HepG2 (cell line): ENCODE results near the gene RIPK1. TPM values are rescaled to one million over a fixed set of nuclear protein-coding genes. Genes with fewer than 3 reads are reported as not detected.

Experiments
- GPN1 ChIP-seq: sonication (generic); formaldehyde crosslinking; IDR thresholded peaks from 2 replicates; pipeline ENCODE4 v1.5.1; 2020; ENCODE audit warnings: missing genetic modification reagents, borderline replicate concordance
- STAG1 ChIP-seq: sonication (generic); formaldehyde crosslinking; IDR thresholded peaks from 2 replicates; pipeline ENCODE4 v1.4.0; 2020; ENCODE audit warnings: missing genetic modification reagents
- TP53 ChIP-seq: sonication (generic); formaldehyde crosslinking; conservative IDR thresholded peaks from 2 replicates; pipeline ENCODE4 v1.4.0; 2020; ENCODE audit warnings: missing genetic modification reagents
- ZNF234 ChIP-seq: sonication (generic); formaldehyde crosslinking; conservative IDR thresholded peaks from 2 replicates; pipeline ENCODE4 v1.5.1; 2020; ENCODE audit warnings: mild to moderate bottlenecking, missing genetic modification reagents
- ZNF75D ChIP-seq: sonication (generic); formaldehyde crosslinking; IDR thresholded peaks from 2 replicates; pipeline ENCODE4 v1.8.1; 2023; ENCODE audit warnings: missing genetic modification reagents, mild to moderate bottlenecking, borderline replicate concordance
- ZNF850 ChIP-seq: sonication (generic); formaldehyde crosslinking; conservative IDR thresholded peaks from 2 replicates; pipeline ENCODE4 v1.9.0; 2021; ENCODE audit warnings: mild to moderate bottlenecking, missing genetic modification reagents
- polyA plus RNA-seq, 8 experiments: library from polyadenylated mRNA; depleted of rRNA in 3 of 8; stranded (reverse) in 7 of 8; unstranded in 1 of 8; fragments of >200 nt; fragmentation: Illumina TruSeq in 4 of 8; extraction: Trizol in 4 of 8; gene quantifications; 2 replicates each; pipeline versions ENCODE4 v1.2.1 to v1.2.3, GENCODE V29; 2011 to 2016; ENCODE audit warnings: low read depth in 4 of 8, missing spikeins in 1 of 8, mixed read lengths in 1 of 8; ENCODE audit not compliant: insufficient read depth in 1 of 8
- total RNA-seq, 5 experiments: library from RNA; depleted of rRNA; stranded (reverse); fragments of >200 nt; fragmentation: Illumina TruSeq; extraction: Trizol; gene quantifications; 2 replicates each; pipeline ENCODE4 v1.2.3, GENCODE V29; 2016; ENCODE audit warnings: low read depth in 1 of 5
- TF ChIP-seq, protein P1 (sequence below): sonication (generic); formaldehyde crosslinking; IDR thresholded peaks from 2 replicates; pipeline ENCODE4 v1.5.0; 2020; ENCODE audit warnings: mild to moderate bottlenecking, missing genetic modification reagents
- TF ChIP-seq, protein P2 (sequence below): sonication (generic); formaldehyde crosslinking; IDR thresholded peaks from 2 replicates; pipeline ENCODE4 v1.4.0; 2020; ENCODE audit warnings: missing genetic modification reagents
- TF ChIP-seq, protein P3 (sequence below): sonication (generic); formaldehyde crosslinking; IDR thresholded peaks from 2 replicates; pipeline ENCODE4 v1.4.0; 2020; ENCODE audit warnings: missing genetic modification reagents, borderline replicate concordance
- TF ChIP-seq, protein P4 (sequence below): sonication (generic); formaldehyde crosslinking; IDR thresholded peaks from 2 replicates; pipeline ENCODE4 v1.4.0; 2020; ENCODE audit warnings: missing genetic modification reagents; ENCODE audit errors: not compliant biosample characterization
- TF ChIP-seq, protein P5 (sequence below): sonication (generic); formaldehyde crosslinking; conservative IDR thresholded peaks from 2 replicates; pipeline ENCODE4 v1.4.0; 2020; ENCODE audit warnings: missing genetic modification reagents

Gene RIPK1
- total and polyA plus RNA-seq, 2 of the 13 experiments (the other 11 are each of a cell fraction or from before 2014, with no cell fraction given) = 9.0 to 10.3 TPM

DNA sequence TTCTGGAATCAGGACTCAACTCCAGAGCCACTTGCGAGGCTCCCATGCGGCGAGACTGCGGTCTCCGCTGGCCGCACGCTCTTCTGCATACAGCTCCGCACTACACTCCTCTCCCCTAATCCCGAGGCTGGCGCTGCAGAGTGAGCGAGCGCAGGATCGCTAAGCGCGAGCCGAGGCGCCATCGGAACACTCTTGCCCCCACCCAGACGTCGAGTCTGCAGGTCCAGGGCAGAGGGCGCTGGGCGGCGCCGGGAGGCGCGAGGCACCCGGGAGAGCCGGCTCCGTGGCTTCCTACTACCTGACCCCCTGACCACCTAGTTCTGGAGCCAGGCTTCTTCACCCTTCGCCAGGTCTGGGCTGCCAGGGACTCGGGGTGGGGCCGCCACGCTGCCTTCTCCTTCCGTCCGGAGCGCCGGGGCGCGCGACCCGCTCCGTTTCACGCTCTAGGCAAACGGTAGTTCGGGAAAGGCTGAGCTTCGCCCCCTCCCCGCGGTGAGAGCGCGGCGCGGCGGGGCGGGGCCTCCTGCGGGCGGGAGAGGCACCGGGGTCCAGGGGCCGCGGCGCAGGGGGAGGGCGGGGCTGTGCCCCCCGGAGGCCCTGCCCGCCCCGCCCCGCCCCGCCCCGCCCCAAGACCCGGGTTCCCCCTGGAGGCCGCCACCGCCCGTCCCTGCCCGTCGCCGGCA lies 94.4 kb downstream of the RIPK1 start (continued):
- no peak for TF ChIP-seq STAG1 (CRISPR knock-in tag)
- TF ChIP-seq GPN1 (CRISPR knock-in tag) = no peak
- TF ChIP-seq TP53 (CRISPR knock-in tag) = no peak
- TF ChIP-seq, protein P1, sequence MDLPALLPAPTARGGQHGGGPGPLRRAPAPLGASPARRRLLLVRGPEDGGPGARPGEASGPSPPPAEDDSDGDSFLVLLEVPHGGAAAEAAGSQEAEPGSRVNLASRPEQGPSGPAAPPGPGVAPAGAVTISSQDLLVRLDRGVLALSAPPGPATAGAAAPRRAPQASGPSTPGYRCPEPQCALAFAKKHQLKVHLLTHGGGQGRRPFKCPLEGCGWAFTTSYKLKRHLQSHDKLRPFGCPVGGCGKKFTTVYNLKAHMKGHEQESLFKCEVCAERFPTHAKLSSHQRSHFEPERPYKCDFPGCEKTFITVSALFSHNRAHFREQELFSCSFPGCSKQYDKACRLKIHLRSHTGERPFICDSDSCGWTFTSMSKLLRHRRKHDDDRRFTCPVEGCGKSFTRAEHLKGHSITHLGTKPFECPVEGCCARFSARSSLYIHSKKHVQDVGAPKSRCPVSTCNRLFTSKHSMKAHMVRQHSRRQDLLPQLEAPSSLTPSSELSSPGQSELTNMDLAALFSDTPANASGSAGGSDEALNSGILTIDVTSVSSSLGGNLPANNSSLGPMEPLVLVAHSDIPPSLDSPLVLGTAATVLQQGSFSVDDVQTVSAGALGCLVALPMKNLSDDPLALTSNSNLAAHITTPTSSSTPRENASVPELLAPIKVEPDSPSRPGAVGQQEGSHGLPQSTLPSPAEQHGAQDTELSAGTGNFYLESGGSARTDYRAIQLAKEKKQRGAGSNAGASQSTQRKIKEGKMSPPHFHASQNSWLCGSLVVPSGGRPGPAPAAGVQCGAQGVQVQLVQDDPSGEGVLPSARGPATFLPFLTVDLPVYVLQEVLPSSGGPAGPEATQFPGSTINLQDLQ (CRISPR knock-in tag) = peak; percentile 22; the same call in 1 of the 2 replicates
- peak; percentile 77; the same call in 1 of the 2 replicates for TF ChIP-seq ZNF234 (CRISPR knock-in tag)
- TF ChIP-seq, protein P2, sequence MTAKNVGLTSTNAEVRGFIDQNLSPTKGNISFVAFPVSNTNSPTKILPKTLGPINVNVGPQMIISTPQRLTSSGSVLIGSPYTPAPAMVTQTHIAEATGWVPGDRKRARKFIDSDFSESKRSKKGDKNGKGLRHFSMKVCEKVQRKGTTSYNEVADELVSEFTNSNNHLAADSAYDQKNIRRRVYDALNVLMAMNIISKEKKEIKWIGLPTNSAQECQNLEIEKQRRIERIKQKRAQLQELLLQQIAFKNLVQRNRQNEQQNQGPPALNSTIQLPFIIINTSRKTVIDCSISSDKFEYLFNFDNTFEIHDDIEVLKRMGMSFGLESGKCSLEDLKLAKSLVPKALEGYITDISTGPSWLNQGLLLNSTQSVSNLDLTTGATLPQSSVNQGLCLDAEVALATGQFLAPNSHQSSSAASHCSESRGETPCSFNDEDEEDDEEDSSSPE = peak; percentile 86
- TF ChIP-seq ZNF850 = no peak; the same call in 1 of the 2 replicates
- no peak for TF ChIP-seq ZNF75D (CRISPR knock-in tag)
- TF ChIP-seq, protein P3, sequence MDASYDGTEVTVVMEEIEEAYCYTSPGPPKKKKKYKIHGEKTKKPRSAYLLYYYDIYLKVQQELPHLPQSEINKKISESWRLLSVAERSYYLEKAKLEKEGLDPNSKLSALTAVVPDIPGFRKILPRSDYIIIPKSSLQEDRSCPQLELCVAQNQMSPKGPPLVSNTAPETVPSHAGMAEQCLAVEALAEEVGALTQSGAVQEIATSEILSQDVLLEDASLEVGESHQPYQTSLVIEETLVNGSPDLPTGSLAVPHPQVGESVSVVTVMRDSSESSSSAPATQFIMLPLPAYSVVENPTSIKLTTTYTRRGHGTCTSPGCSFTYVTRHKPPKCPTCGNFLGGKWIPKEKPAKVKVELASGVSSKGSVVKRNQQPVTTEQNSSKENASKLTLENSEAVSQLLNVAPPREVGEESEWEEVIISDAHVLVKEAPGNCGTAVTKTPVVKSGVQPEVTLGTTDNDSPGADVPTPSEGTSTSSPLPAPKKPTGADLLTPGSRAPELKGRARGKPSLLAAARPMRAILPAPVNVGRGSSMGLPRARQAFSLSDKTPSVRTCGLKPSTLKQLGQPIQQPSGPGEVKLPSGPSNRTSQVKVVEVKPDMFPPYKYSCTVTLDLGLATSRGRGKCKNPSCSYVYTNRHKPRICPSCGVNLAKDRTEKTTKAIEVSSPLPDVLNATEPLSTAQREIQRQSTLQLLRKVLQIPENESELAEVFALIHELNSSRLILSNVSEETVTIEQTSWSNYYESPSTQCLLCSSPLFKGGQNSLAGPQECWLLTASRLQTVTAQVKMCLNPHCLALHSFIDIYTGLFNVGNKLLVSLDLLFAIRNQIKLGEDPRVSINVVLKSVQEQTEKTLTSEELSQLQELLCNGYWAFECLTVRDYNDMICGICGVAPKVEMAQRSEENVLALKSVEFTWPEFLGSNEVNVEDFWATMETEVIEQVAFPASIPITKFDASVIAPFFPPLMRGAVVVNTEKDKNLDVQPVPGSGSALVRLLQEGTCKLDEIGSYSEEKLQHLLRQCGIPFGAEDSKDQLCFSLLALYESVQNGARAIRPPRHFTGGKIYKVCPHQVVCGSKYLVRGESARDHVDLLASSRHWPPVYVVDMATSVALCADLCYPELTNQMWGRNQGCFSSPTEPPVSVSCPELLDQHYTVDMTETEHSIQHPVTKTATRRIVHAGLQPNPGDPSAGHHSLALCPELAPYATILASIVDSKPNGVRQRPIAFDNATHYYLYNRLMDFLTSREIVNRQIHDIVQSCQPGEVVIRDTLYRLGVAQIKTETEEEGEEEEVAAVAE (CRISPR knock-in tag) = peak; percentile 74
- TF ChIP-seq, protein P4, sequence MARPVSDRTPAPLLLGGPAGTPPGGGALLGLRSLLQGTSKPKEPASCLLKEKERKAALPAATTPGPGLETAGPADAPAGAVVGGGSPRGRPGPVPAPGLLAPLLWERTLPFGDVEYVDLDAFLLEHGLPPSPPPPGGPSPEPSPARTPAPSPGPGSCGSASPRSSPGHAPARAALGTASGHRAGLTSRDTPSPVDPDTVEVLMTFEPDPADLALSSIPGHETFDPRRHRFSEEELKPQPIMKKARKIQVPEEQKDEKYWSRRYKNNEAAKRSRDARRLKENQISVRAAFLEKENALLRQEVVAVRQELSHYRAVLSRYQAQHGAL (CRISPR knock-in tag) = no peak
- TF ChIP-seq, protein P5, sequence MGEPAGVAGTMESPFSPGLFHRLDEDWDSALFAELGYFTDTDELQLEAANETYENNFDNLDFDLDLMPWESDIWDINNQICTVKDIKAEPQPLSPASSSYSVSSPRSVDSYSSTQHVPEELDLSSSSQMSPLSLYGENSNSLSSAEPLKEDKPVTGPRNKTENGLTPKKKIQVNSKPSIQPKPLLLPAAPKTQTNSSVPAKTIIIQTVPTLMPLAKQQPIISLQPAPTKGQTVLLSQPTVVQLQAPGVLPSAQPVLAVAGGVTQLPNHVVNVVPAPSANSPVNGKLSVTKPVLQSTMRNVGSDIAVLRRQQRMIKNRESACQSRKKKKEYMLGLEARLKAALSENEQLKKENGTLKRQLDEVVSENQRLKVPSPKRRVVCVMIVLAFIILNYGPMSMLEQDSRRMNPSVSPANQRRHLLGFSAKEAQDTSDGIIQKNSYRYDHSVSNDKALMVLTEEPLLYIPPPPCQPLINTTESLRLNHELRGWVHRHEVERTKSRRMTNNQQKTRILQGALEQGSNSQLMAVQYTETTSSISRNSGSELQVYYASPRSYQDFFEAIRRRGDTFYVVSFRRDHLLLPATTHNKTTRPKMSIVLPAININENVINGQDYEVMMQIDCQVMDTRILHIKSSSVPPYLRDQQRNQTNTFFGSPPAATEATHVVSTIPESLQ = no peak; the same call in 1 of the 2 replicates
